GM12878 (cell line): Measurements from ENCODE around the gene MAP3K5. TPM values are rescaled to one million over a fixed set of nuclear protein-coding genes. Genes with fewer than 3 reads are reported as not detected.

Experiments
- ATAC-seq: fragments of 200-7000 bp; cut with Tn5 transposase; 3 replicates; pipeline ENCODE4 v1.9.1; 2020; ENCODE audit warnings: mild to moderate bottlenecking, moderate library complexity
- BruUV-seq: library from RNA; stranded (reverse); fragments of 400-500 nt; replicated peaks from 2 replicates; lab custom pipeline; 2021; lab: Mats Ljungman, UMichigan
- CTCF ChIA-PET: fragments of 300-600 bp; sonication (Branson Sonifier 250); formaldehyde crosslinking; extraction: SDS; loops from one replicate; lab custom pipeline; 2021; ENCODE audit warnings: inconsistent platforms; lab: Yijun Ruan, JAX
- POLR2A ChIA-PET: fragments of 350-600 bp; formaldehyde crosslinking; extraction: SDS; loops from one replicate; lab custom pipeline; 2021; ENCODE audit warnings: inconsistent platforms; lab: Charles Lee
- RAD21 ChIA-PET: fragments of 300-600 bp; sonication (Branson Sonifier 250); formaldehyde crosslinking; loops from one replicate; lab custom pipeline; 2023; ENCODE audit warnings: antibody characterized with exemption; ENCODE audit not compliant: unreplicated experiment; lab: Charles Lee
- SMC1A ChIA-PET: fragments of 300-600 bp; sonication (Branson Sonifier 250); formaldehyde crosslinking; loops from one replicate; lab custom pipeline; 2023; ENCODE audit not compliant: unreplicated experiment, uncharacterized antibody; lab: Charles Lee
- DNase-seq: peaks from one replicate; pipeline ENCODE4 v3.0.0-alpha.2; 2011; ENCODE audit warnings: low read depth, low spot score
- FAIRE-seq: peaks from 3 replicates; lab custom pipeline; 2011; peaks lifted over from hg19 to GRCh38; lab: Jason Lieb, UNC
- H2AFZ ChIP-seq: 2 replicates; pipeline ENCODE4 v1.6.0; 2011; ENCODE audit warnings: low read depth, low read length, control low read depth; ENCODE audit not compliant: control insufficient read depth
- H3K27ac ChIP-seq: 2 replicates; pipeline ENCODE4 v1.5.1; 2011; ENCODE audit warnings: control low read depth; ENCODE audit not compliant: control insufficient read depth, insufficient read depth
- H3K27me3 ChIP-seq, 2 experiments: replicated peaks in 1 of 2; 2 replicates each; pipeline versions ENCODE4 v1.6.0 to v1.6.1; 2011; ENCODE audit warnings: low read length in 1 of 2; ENCODE audit not compliant: control insufficient read depth in 2 of 2, insufficient read depth in 2 of 2
- H3K36me3 ChIP-seq, 2 experiments: 2 replicates each; pipeline ENCODE4 v1.5.1; 2011; ENCODE audit warnings: low read length in 1 of 2; ENCODE audit not compliant: control insufficient read depth in 2 of 2, insufficient read depth in 2 of 2
- H3K4me1 ChIP-seq: 2 replicates; pipeline ENCODE4 v1.6.1; 2011; ENCODE audit warnings: mild to moderate bottlenecking, low read length, moderate library complexity, mixed read lengths; ENCODE audit not compliant: control insufficient read depth, insufficient read depth
- H3K4me2 ChIP-seq: 2 replicates; pipeline ENCODE4 v1.6.0; 2011; ENCODE audit warnings: control low read depth; ENCODE audit not compliant: control insufficient read depth, insufficient read depth
- H3K4me3 ChIP-seq: fragments of 200-600 bp; sonication (generic); 2 replicates; pipeline ENCODE4 v1.5.1; 2016
- H3K79me2 ChIP-seq: 2 replicates; pipeline ENCODE4 v1.6.0; 2011; ENCODE audit warnings: low read length; ENCODE audit not compliant: control insufficient read depth, insufficient read depth
- H3K9ac ChIP-seq: 2 replicates; pipeline ENCODE4 v1.8.0; 2011; ENCODE audit warnings: low read length, control low read depth, mixed read lengths; ENCODE audit not compliant: control insufficient read depth, insufficient read depth
- H3K9me3 ChIP-seq: replicated peaks from 3 replicates; pipeline ENCODE4 v1.5.1; 2011; ENCODE audit warnings: mild to moderate bottlenecking, low read length; ENCODE audit not compliant: control insufficient read depth, insufficient read depth
- H4K20me1 ChIP-seq: 2 replicates; pipeline ENCODE4 v1.6.0; 2011; ENCODE audit not compliant: control insufficient read depth, insufficient read depth
- ASH2L ChIP-seq: fragments of 300-600, 200-600 bp; sonication (generic); IDR thresholded peaks from 2 replicates; pipeline ENCODE4 v1.6.1; 2017; ENCODE audit warnings: low read depth, mild to moderate bottlenecking, borderline replicate concordance
- ATF3 ChIP-seq: IDR thresholded peaks from 2 replicates; pipeline ENCODE4 v1.6.1; 2011; ENCODE audit warnings: low read depth, mild to moderate bottlenecking, low read length, moderate library complexity, borderline replicate concordance; ENCODE audit errors: extremely low read depth
- GABPA ChIP-seq: IDR thresholded peaks from 2 replicates; pipeline ENCODE4 v1.6.1; 2014; ENCODE audit warnings: antibody characterized with exemption, low read depth, mild to moderate bottlenecking, inconsistent platforms
- HDAC2 ChIP-seq: fragments of 200-600 bp; sonication (generic); IDR thresholded peaks from 2 replicates; pipeline ENCODE4 v1.6.1; 2017
- IRF4 ChIP-seq: IDR thresholded peaks from 2 replicates; pipeline ENCODE4 v1.6.1; 2011; ENCODE audit warnings: low read depth, low read length
- MLLT1 ChIP-seq: fragments of 450-650 bp; IDR thresholded peaks from 2 replicates; pipeline ENCODE4 v1.6.1; 2016; ENCODE audit warnings: mild to moderate bottlenecking
- NKRF ChIP-seq: fragments of 450-650 bp; conservative IDR thresholded peaks from 2 replicates; pipeline ENCODE4 v1.6.1; 2017; ENCODE audit warnings: mild to moderate bottlenecking, moderate library complexity
- POLR2AphosphoS5 ChIP-seq: IDR thresholded peaks from 2 replicates; pipeline ENCODE4 v1.6.1; 2011; ENCODE audit warnings: mild to moderate bottlenecking, low read length, inconsistent platforms
- RAD51 ChIP-seq: fragments of 450-650 bp; IDR thresholded peaks from 2 replicates; pipeline ENCODE4 v1.6.1; 2016; ENCODE audit warnings: moderate library complexity, mild to moderate bottlenecking, inconsistent platforms
- RELA ChIP-seq: fragments of 450-650 bp; IDR thresholded peaks from 2 replicates; pipeline ENCODE4 v1.8.0; 2014; ENCODE audit warnings: borderline replicate concordance; ENCODE audit not compliant: partially characterized antibody
- WGBS: methylation state at CpG from one replicate; pipeline ENCODE4 v1.1.6; 2016; ENCODE audit warnings: low lambda C conversion rate; ENCODE audit not compliant: insufficient replicate concordance, insufficient coverage; ENCODE audit errors: missing lambda C conversion rate; 5-methylcytosine and 5-hydroxymethylcytosine counted together
- in situ Hi-C: fragments of 300-500 bp; cut with MboI; formaldehyde crosslinking; loops from 9 replicates; pipeline ENCODE4 v1.14.3; 2018; ENCODE audit warnings: mixed read lengths
- intact Hi-C: fragments of 100-400 bp; cut with micrococcal nuclease; formaldehyde crosslinking; loops from one replicate; pipeline ENCODE4 v1.14.2; 2022; ENCODE audit not compliant: unreplicated experiment
- polyA plus RNA-seq, 11 experiments: library from polyadenylated mRNA; depleted of rRNA in 4 of 11; unstranded in 6 of 11; stranded (reverse) in 5 of 11; fragments of >200 nt; fragmentation: Nextera tagmentation in 4 of 11; fragmentation: Illumina TruSeq in 1 of 11; extraction: Ambion mirVana in 4 of 11; extraction: Trizol in 1 of 11; gene quantifications; 1 replicate in 1 of 11; 2 replicates in 10 of 11; pipeline versions ENCODE4 v1.2.1 to v1.2.3, GENCODE V29; 2011 to 2016; ENCODE audit warnings: inconsistent platforms in 2 of 11, missing spikeins in 2 of 11, low read depth in 1 of 11
- total RNA-seq, 4 experiments: library from RNA; depleted of rRNA in 3 of 4; stranded (reverse); fragments of >200 nt in 3 of 4; fragmentation: Illumina TruSeq in 1 of 4; extraction: Trizol in 1 of 4; gene quantifications; 2 replicates each; pipeline versions ENCODE4 v1.2.1 to v1.2.3, GENCODE V29; 2013 to 2021

MAP3K5 gene
- total and polyA plus RNA-seq, 10 of the 15 experiments (the other 5 are each of a cell fraction or from before 2014, with no cell fraction given): 5.4 to 34.3 (median 26.4) TPM

GRCh38 chr6:136749359-136749997 is 42.8 kb downstream of the MAP3K5 start:
- no peaks in the 10 kb centered on the region for H3K27me3 ChIP-seq
- CTCF ChIA-PET: interaction anchor here (1.0 to 1.7 kb wide), 2 partner anchors 9 to 43 kb away, joined by 3 to 6 read pairs; partner anchors contain the start of gene MAP3K5
- no peak for FAIRE-seq
- no peak for TF ChIP-seq HDAC2
- TF ChIP-seq POLR2AphosphoS5: 0 out of 2 replicates have a peak, but pooled peaks have one; percentile 34
- TF ChIP-seq, all 136 proteins: peak for 1
- no TSS peak for BruUV-seq
- no peak for DNase-seq
- WGBS: 98% methylated on average over 13 of the region's 13 CpGs
- H3K4me3 ChIP-seq: no peak overlapping the region; the same call in 1 of the 2 replicates
- in situ Hi-C loops: no loop called here
- no peaks in the 10 kb centered on the region for H3K9me3 ChIP-seq
- H4K20me1 ChIP-seq: no peaks in the 10 kb centered on the region
- no peak for ATAC-seq
- peaks cover 46% of the 10 kb centered on the region for H3K4me1 ChIP-seq
- peak overlapping the region; percentile 93 for H3K27ac ChIP-seq
- intact Hi-C loops: no loop called here
- no peak overlapping the region; the same call in 1 of the 2 replicates for H3K4me2 ChIP-seq
- ChIA-PET SMC1A (interaction anchor here (0.9 to 19.4 kb wide), 4 partner anchors 10 to 41 kb away, joined by 3 to 370 read pairs (median 4); no protein-coding TSS in a partner anchor), RAD21 (interaction anchor here (1.8 to 4.4 kb wide), 2 partner anchors 14 to 33 kb away, joined by 7 to 59 read pairs; no protein-coding TSS in a partner anchor), POLR2A (interaction anchor here (1.3 kb wide), 1 partner anchor 9 kb away, joined by 3 read pairs; no protein-coding TSS in a partner anchor)
- peaks cover 96% of the 10 kb centered on the region for H3K79me2 ChIP-seq
- H2AFZ ChIP-seq: no peak overlapping the region
- no peak overlapping the region for H3K9ac ChIP-seq
- peaks cover under 1 to 2% of the 10 kb centered on the region in 2 experiments; a peak in 3 of 4 replicates for H3K36me3 ChIP-seq

GRCh38 chr6:136747507-136747906 is 44.8 kb downstream of the MAP3K5 start:
- H3K27ac ChIP-seq: no peak overlapping the region
- FAIRE-seq (no peak), ATAC-seq (no peak), DNase-seq (no peak)
- H2AFZ ChIP-seq: no peak overlapping the region
- CTCF ChIA-PET: interaction anchor here (0.7 to 1.8 kb wide), 7 partner anchors 9 to 103 kb away, joined by 3 to 8 read pairs (median 4); partner anchors contain the start of gene MAP3K5
- H4K20me1 ChIP-seq: no peaks in the 10 kb centered on the region
- SMC1A ChIA-PET: interaction anchor here (1.0 to 19.4 kb wide), 5 partner anchors 9 to 107 kb away, joined by 3 to 370 read pairs (median 5); no protein-coding TSS in a partner anchor
- no peaks in the 10 kb centered on the region for H3K9me3 ChIP-seq
- in situ Hi-C loops (no loop called here), intact Hi-C loops (no loop called here)
- POLR2A ChIA-PET: interaction anchor here (2.3 kb wide), 1 partner anchor 11 kb away, joined by 8 read pairs; no protein-coding TSS in a partner anchor
- BruUV-seq: no TSS peak
- H3K4me3 ChIP-seq: no peak overlapping the region
- no peak overlapping the region for H3K4me2 ChIP-seq
- no peaks in the 10 kb centered on the region for H3K27me3 ChIP-seq
- H3K36me3 ChIP-seq: no peaks in the 10 kb centered on the region; a peak in 2 of 4 replicates
- no peak overlapping the region for H3K9ac ChIP-seq
- WGBS: 100% methylated on average over 1 of the region's 1 CpG
- H3K4me1 ChIP-seq: peaks cover 33% of the 10 kb centered on the region
- RAD21 ChIA-PET: interaction anchor here (1.0 to 3.1 kb wide), 4 partner anchors 10 to 45 kb away, joined by 3 to 9 read pairs (median 5); partner anchors contain the start of gene MAP3K5
- H3K79me2 ChIP-seq: peaks cover 95% of the 10 kb centered on the region
- no peak for TF ChIP-seq ASH2L
- no peak for TF ChIP-seq GABPA
- TF ChIP-seq NKRF: no peak
- no peak for TF ChIP-seq IRF4
- no peak for TF ChIP-seq RELA
- TF ChIP-seq MLLT1: no peak
- TF ChIP-seq ATF3: no peak
- TF ChIP-seq RAD51: no peak
